ENCODE results near the gene ZNF611.
"Not testable (repeated sequence)": the region's sequence is repeated elsewhere in the genome, so short reads cannot be mapped to it uniquely, and the experiment has no call there.

The ZNF611 gene

GRCh38 chr19:52710538-52710937, 24.3 kb downstream of the ZNF611 start:
- H3K9ac ChIP-seq (ENCODE audit: low read length): no peak overlapping the region
- H3K4me3 ChIP-seq (ENCODE audit: low read length): no peak overlapping the region
- H4K20me1 ChIP-seq (ENCODE audit: insufficient read depth, low read length): no peaks in the 10 kb centered on the region
- no peak overlapping the region for H2AFZ ChIP-seq (ENCODE audit: low read length)
- H3K9me3 ChIP-seq (replicated peaks; ENCODE audit: insufficient read depth, low read length): no peaks in the 10 kb centered on the region
- H3K79me2 ChIP-seq (ENCODE audit: low read length): no peaks in the 10 kb centered on the region
- no peaks in the 10 kb centered on the region for H3K9me2 ChIP-seq (replicated peaks; ENCODE audit: insufficient read depth, low read length)
- TF ChIP-seq EZH2 (optimal IDR thresholded peaks at IDR 0.05; ENCODE audit: low read depth, low read length) (no peak), EZH2phosphoT487 (IDR thresholded peaks at IDR 0.05; ENCODE audit: low read length) (no peak)
- no peak overlapping the region for H3K4me2 ChIP-seq (ENCODE audit: low read depth, low read length)
- no peaks in the 10 kb centered on the region for H3K36me3 ChIP-seq (replicated peaks; ENCODE audit: insufficient read depth, low read length)
- H3K27me3 ChIP-seq (replicated peaks; ENCODE audit: insufficient read depth, low read length): no peaks in the 10 kb centered on the region
- no peaks in the 10 kb centered on the region for H3K4me1 ChIP-seq (ENCODE audit: low read length)
- no peak overlapping the region for H3K27ac ChIP-seq (ENCODE audit: low read length)
- no peak for DNase-seq
- H3F3A ChIP-seq (ENCODE audit: insufficient read depth, low read length): no peaks in the 10 kb centered on the region

DNA sequence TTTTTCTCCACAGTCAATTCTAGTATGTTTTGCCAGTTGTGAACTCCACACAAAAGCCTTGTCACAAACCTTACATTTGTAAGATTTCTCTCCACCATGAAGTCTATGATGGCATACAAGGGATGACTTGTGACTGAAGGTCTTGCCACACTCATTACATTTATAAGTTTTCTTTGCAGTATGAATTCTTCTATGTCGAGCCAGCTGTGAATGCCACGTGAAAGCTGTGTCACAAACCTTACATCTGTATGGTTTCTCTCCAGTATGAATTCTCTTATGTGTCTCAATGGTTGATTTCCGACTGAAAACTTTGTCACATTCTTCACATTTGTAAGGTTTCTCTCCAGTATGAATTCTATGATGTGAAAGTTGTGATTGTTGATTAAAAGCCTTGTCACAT, 29.2 kb downstream of the ZNF611 start:
- not testable (repeated sequence) for H3K4me3 ChIP-seq (ENCODE audit: low read length); H3K9me3 ChIP-seq (replicated peaks; ENCODE audit: insufficient read depth, low read length); H3K36me3 ChIP-seq (replicated peaks; ENCODE audit: insufficient read depth, low read length); H3K27me3 ChIP-seq (replicated peaks; ENCODE audit: insufficient read depth, low read length); H3K79me2 ChIP-seq (ENCODE audit: low read length); H3K4me1 ChIP-seq (ENCODE audit: low read length); H3K9ac ChIP-seq (ENCODE audit: low read length); DNase-seq; H3K4me2 ChIP-seq (ENCODE audit: low read depth, low read length); H3K9me2 ChIP-seq (replicated peaks; ENCODE audit: insufficient read depth, low read length); H4K20me1 ChIP-seq (ENCODE audit: insufficient read depth, low read length); H3F3A ChIP-seq (ENCODE audit: insufficient read depth, low read length); H3K27ac ChIP-seq (ENCODE audit: low read length); H2AFZ ChIP-seq (ENCODE audit: low read length)

DNA sequence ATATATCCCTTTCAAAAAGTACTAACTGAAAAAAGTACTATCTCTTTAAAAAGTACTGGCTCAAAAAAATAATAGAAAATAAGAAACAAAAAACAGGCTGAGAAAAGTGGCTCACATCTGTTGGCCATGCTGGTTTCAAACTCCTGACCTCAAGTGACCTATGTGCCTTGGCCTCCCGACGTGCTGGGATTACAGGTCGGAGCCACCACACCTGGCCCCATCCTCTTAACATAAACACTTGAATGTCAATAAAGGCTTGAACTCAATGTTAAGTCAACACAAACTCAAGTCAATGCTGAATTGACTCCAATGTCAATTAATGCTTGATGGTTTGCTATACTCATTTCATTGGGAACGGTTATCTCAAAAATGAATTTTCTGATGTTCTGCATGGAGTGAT, 30.9 kb downstream of the ZNF611 start:
- no peaks in the 10 kb centered on the region for H3K4me1 ChIP-seq (ENCODE audit: low read length)
- H3K36me3 ChIP-seq (replicated peaks; ENCODE audit: insufficient read depth, low read length): no peaks in the 10 kb centered on the region
- no peak for DNase-seq
- no peak overlapping the region for H2AFZ ChIP-seq (ENCODE audit: low read length)
- no peak overlapping the region for H3K27ac ChIP-seq (ENCODE audit: low read length)
- no peak overlapping the region for H3K4me3 ChIP-seq (ENCODE audit: low read length)
- H3K4me2 ChIP-seq (ENCODE audit: low read depth, low read length): no peak overlapping the region
- no peaks in the 10 kb centered on the region for H4K20me1 ChIP-seq (ENCODE audit: insufficient read depth, low read length)
- no peaks in the 10 kb centered on the region for H3F3A ChIP-seq (ENCODE audit: insufficient read depth, low read length)
- H3K79me2 ChIP-seq (ENCODE audit: low read length): no peaks in the 10 kb centered on the region
- no peaks in the 10 kb centered on the region for H3K9me3 ChIP-seq (replicated peaks; ENCODE audit: insufficient read depth, low read length)
- H3K9me2 ChIP-seq (replicated peaks; ENCODE audit: insufficient read depth, low read length): no peaks in the 10 kb centered on the region
- TF ChIP-seq, protein P1, sequence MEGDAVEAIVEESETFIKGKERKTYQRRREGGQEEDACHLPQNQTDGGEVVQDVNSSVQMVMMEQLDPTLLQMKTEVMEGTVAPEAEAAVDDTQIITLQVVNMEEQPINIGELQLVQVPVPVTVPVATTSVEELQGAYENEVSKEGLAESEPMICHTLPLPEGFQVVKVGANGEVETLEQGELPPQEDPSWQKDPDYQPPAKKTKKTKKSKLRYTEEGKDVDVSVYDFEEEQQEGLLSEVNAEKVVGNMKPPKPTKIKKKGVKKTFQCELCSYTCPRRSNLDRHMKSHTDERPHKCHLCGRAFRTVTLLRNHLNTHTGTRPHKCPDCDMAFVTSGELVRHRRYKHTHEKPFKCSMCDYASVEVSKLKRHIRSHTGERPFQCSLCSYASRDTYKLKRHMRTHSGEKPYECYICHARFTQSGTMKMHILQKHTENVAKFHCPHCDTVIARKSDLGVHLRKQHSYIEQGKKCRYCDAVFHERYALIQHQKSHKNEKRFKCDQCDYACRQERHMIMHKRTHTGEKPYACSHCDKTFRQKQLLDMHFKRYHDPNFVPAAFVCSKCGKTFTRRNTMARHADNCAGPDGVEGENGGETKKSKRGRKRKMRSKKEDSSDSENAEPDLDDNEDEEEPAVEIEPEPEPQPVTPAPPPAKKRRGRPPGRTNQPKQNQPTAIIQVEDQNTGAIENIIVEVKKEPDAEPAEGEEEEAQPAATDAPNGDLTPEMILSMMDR (IDR thresholded peaks at IDR 0.05; ENCODE audit: low read length): no peak
- no peak for TF ChIP-seq EZH2phosphoT487 (IDR thresholded peaks at IDR 0.05; ENCODE audit: low read length)
- TF ChIP-seq EZH2 (optimal IDR thresholded peaks at IDR 0.05; ENCODE audit: low read depth, low read length): no peak
- no peaks in the 10 kb centered on the region for H3K27me3 ChIP-seq (replicated peaks; ENCODE audit: insufficient read depth, low read length)
- H3K9ac ChIP-seq (ENCODE audit: low read length): no peak overlapping the region

DNA sequence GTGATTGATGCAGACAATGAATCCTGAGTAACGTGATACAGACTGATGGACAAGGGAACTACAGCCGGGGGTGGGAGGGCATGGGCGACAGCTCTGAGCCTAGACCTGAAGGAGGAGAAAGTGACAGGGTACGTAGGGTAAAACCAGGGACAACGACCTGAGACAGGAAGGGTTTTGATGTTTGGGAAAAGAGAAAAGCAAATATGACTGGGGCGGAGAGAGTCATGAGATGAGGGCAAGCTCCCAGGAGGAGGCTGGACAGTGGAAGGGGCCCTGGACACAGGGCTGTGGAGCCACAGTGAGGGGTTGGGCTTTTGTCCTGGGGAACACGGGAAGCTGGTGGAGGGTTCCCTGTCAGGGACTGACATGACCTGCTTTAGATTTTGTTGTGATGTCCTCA, 34.2 kb downstream of the ZNF611 start:
- H3F3A ChIP-seq (ENCODE audit: insufficient read depth, low read length): no peaks in the 10 kb centered on the region
- no peaks in the 10 kb centered on the region for H3K79me2 ChIP-seq (ENCODE audit: low read length)
- H3K4me2 ChIP-seq (ENCODE audit: low read depth, low read length): no peak overlapping the region
- no peaks in the 10 kb centered on the region for H4K20me1 ChIP-seq (ENCODE audit: insufficient read depth, low read length)
- H3K27ac ChIP-seq (ENCODE audit: low read length): no peak overlapping the region
- no peaks in the 10 kb centered on the region for H3K9me3 ChIP-seq (replicated peaks; ENCODE audit: insufficient read depth, low read length)
- no peaks in the 10 kb centered on the region for H3K27me3 ChIP-seq (replicated peaks; ENCODE audit: insufficient read depth, low read length)
- no peak overlapping the region for H3K9ac ChIP-seq (ENCODE audit: low read length)
- no peaks in the 10 kb centered on the region for H3K9me2 ChIP-seq (replicated peaks; ENCODE audit: insufficient read depth, low read length)
- TF ChIP-seq, protein P1 (IDR thresholded peaks at IDR 0.05; ENCODE audit: low read length): no peak
- TF ChIP-seq EZH2 (optimal IDR thresholded peaks at IDR 0.05; ENCODE audit: low read depth, low read length) (no peak), EZH2phosphoT487 (IDR thresholded peaks at IDR 0.05; ENCODE audit: low read length) (no peak)
- H3K4me1 ChIP-seq (ENCODE audit: low read length): no peaks in the 10 kb centered on the region
- no peak overlapping the region for H3K4me3 ChIP-seq (ENCODE audit: low read length)
- DNase-seq: no peak
- H3K36me3 ChIP-seq (replicated peaks; ENCODE audit: insufficient read depth, low read length): no peaks in the 10 kb centered on the region
- no peak overlapping the region for H2AFZ ChIP-seq (ENCODE audit: low read length)

DNA sequence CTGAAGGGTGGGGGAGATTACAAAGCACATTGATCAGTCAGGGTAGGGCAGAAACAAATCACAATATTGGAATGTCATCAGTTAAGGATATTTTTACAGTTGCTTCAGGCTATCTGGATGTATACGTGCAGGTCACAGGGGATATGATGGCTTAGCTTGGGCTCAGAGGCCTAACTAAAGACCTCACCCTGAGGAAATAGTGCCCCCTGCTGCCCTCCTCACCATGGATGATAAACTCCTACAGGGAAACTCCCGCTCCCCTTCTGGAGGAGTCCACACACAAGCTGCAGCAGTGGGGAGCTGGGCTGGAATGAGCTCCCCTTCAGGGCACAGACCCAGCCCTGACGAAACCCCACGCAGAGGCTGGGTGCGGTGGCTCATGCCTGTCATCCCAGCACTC, 35.3 kb downstream of the ZNF611 start:
- H3K4me1 ChIP-seq (ENCODE audit: low read length); H3K36me3 ChIP-seq (replicated peaks; ENCODE audit: insufficient read depth, low read length); H3K4me3 ChIP-seq (ENCODE audit: low read length); H2AFZ ChIP-seq (ENCODE audit: low read length); H3K9ac ChIP-seq (ENCODE audit: low read length); H3K27me3 ChIP-seq (replicated peaks; ENCODE audit: insufficient read depth, low read length); H3K4me2 ChIP-seq (ENCODE audit: low read depth, low read length); H3K9me2 ChIP-seq (replicated peaks; ENCODE audit: insufficient read depth, low read length); H3K9me3 ChIP-seq (replicated peaks; ENCODE audit: insufficient read depth, low read length); DNase-seq; H4K20me1 ChIP-seq (ENCODE audit: insufficient read depth, low read length); H3F3A ChIP-seq (ENCODE audit: insufficient read depth, low read length); H3K27ac ChIP-seq (ENCODE audit: low read length); H3K79me2 ChIP-seq (ENCODE audit: low read length): not testable (repeated sequence)
